Naive thymus-derived CD4-positive, alpha-beta T cell (primary cell): ENCODE measurements around the gene ODAD4. TPM values are rescaled to one million over a fixed set of nuclear protein-coding genes. Genes with fewer than 3 reads are reported as not detected.

Experiments
- ATAC-seq: fragments of 150-1000 bp; cut with Tn5 transposase; 2 replicates; pipeline ENCODE4 v1.10.0; 2021; ENCODE audit warnings: mild to moderate bottlenecking, moderate library complexity
- CTCF ChIA-PET: fragments of 350-600 bp; sonication (Branson Sonifier 250); formaldehyde crosslinking; loops from one replicate; lab custom pipeline; 2021; ENCODE audit warnings: antibody characterized with exemption; lab: Charles Lee
- POLR2A ChIA-PET: fragments of 350-600 bp; sonication (Branson Sonifier 250); formaldehyde crosslinking; loops from one replicate; lab custom pipeline; 2021; ENCODE audit warnings: antibody characterized with exemption, inconsistent platforms; lab: Charles Lee
- DNase-seq, 9 donors: peaks; one replicate each; pipeline versions ENCODE4 v3.0.0 to v3.0.0-alpha.2; 2020 to 2022; ENCODE audit warnings: mixed read lengths in 1 of 9
- H3K27ac ChIP-seq: one replicate; pipeline ENCODE4 v1.7.0; 2013; ENCODE audit warnings: mild to moderate bottlenecking, low read depth, low read length, moderate library complexity
- H3K27me3 ChIP-seq, 2 donors: one replicate each; pipeline ENCODE4 v1.7.0; 2013; ENCODE audit warnings: low read length in 2 of 2, mild to moderate bottlenecking in 2 of 2, moderate library complexity in 2 of 2; ENCODE audit not compliant: control insufficient read depth in 2 of 2, insufficient read depth in 2 of 2
- H3K36me3 ChIP-seq, 3 experiments: 1 replicate in 2 of 3; 2 replicates in 1 of 3; pipeline ENCODE4 v1.7.0; 2013; ENCODE audit warnings: low read length in 3 of 3, mild to moderate bottlenecking in 3 of 3, moderate library complexity in 1 of 3; ENCODE audit not compliant: insufficient read depth in 3 of 3, control insufficient read depth in 2 of 3
- H3K4me1 ChIP-seq, 2 donors: one replicate each; pipeline ENCODE4 v1.7.0; 2013; ENCODE audit warnings: low read length in 2 of 2, mild to moderate bottlenecking in 2 of 2, moderate library complexity in 1 of 2; ENCODE audit not compliant: control insufficient read depth in 2 of 2, insufficient read depth in 2 of 2
- H3K4me3 ChIP-seq: 2 replicates; pipeline ENCODE4 v1.7.0; 2013; ENCODE audit warnings: mild to moderate bottlenecking, low read length
- H3K9me3 ChIP-seq, 3 experiments: 1 replicate in 2 of 3; 2 replicates in 1 of 3; pipeline ENCODE4 v1.7.0; 2013; ENCODE audit warnings: low read length in 3 of 3; ENCODE audit not compliant: control insufficient read depth in 2 of 3
- H3K27ac Mint-ChIP-seq, 9 donors: one replicate each; pipeline ENCODE4 v1.8.0; 2020 to 2022; ENCODE audit warnings: mixed read lengths in 9 of 9, mild to moderate bottlenecking in 8 of 9, moderate library complexity in 5 of 9, inconsistent platforms in 2 of 9
- H3K27me3 Mint-ChIP-seq, 5 donors: one replicate each; pipeline ENCODE4 v1.8.0; 2021 to 2022; ENCODE audit warnings: mixed read lengths in 5 of 5, mild to moderate bottlenecking in 1 of 5
- H3K36me3 Mint-ChIP-seq, 5 donors: one replicate each; pipeline ENCODE4 v1.8.0; 2020 to 2022; ENCODE audit warnings: mixed read lengths in 5 of 5, mild to moderate bottlenecking in 3 of 5, inconsistent platforms in 1 of 5
- H3K4me1 Mint-ChIP-seq, 7 donors: one replicate each; pipeline ENCODE4 v1.8.0; 2020 to 2022; ENCODE audit warnings: mixed read lengths in 7 of 7, mild to moderate bottlenecking in 3 of 7, inconsistent platforms in 1 of 7
- H3K4me3 Mint-ChIP-seq, 10 donors: one replicate each; pipeline ENCODE4 v1.8.0; 2020 to 2022; ENCODE audit warnings: mild to moderate bottlenecking in 10 of 10, mixed read lengths in 10 of 10, moderate library complexity in 6 of 10, inconsistent platforms in 2 of 10
- H3K9me3 Mint-ChIP-seq, 11 donors: one replicate each; pipeline ENCODE4 v1.8.0; 2020 to 2022; ENCODE audit warnings: mixed read lengths in 11 of 11, mild to moderate bottlenecking in 4 of 11, inconsistent platforms in 1 of 11, moderate library complexity in 1 of 11
- intact Hi-C, 2 donors: fragments of 100-400 bp; cut with micrococcal nuclease; formaldehyde crosslinking; loops; one replicate each; pipeline ENCODE4 v1.15.1; 2023
- polyA plus RNA-seq, 2 donors: library from polyadenylated mRNA; unstranded; fragments of 300-500 nt; fragmentation: Illumina TruSeq; gene quantifications; one replicate each; pipeline ENCODE4 v1.2.3, GENCODE V29; 2021
- total RNA-seq, 6 experiments: library from RNA in 5 of 6; stranded (reverse) in 5 of 6; gene quantifications; 1 replicate in 5 of 6; 2 replicates in 1 of 6; pipeline ENCODE4 v1.2.3 and lab custom pipeline; 2021 to 2026

Gene ODAD4
- total and polyA plus RNA-seq, 7 experiments from 2014 or later: 0.10 to 4.1 (median 0.83) TPM; not detected in 1

GRCh38 chr17:41910701-41911391, 19.6 kb upstream of the ODAD4 start:
- CTCF ChIA-PET: interaction anchor here (0.6 kb wide), 2 partner anchors 192 to 620 kb away, joined by 3 read pairs; no protein-coding TSS in a partner anchor

GRCh38 chr17:41912925-41913324, 17.5 kb upstream of the ODAD4 start:
- H3K27me3 Mint-ChIP-seq: no peaks in the 10 kb centered on the region
- H3K4me3 Mint-ChIP-seq: no peak overlapping the region
- no peak overlapping the region for H3K4me3 ChIP-seq
- no peak for DNase-seq
- POLR2A ChIA-PET: interaction anchor here (1.1 kb wide), 1 partner anchor 53 kb away, joined by 4 read pairs; the partner anchor contains the start of gene CNP
- no peaks in the 10 kb centered on the region for H3K9me3 ChIP-seq
- H3K36me3 Mint-ChIP-seq: peaks cover 4 to 47% (median 6%) of the 10 kb centered on the region in 5 donors
- intact Hi-C loops: no loop called here
- H3K36me3 ChIP-seq: peaks cover 9 to 60% (median 15%) of the 10 kb centered on the region in 3 experiments
- CTCF ChIA-PET: interaction anchor here (0.6 kb wide), 1 partner anchor 52 kb away, joined by 3 read pairs; no protein-coding TSS in a partner anchor
- peaks cover 8 to 11% of the 10 kb centered on the region in 2 donors for H3K4me1 ChIP-seq
- peaks cover 31 to 42% (median 35%) of the 10 kb centered on the region in 7 donors for H3K4me1 Mint-ChIP-seq
- no peaks in the 10 kb centered on the region for H3K27me3 ChIP-seq
- no peak overlapping the region for H3K27ac Mint-ChIP-seq
- no peak for ATAC-seq
- no peak overlapping the region for H3K27ac ChIP-seq
- no peaks in the 10 kb centered on the region for H3K9me3 Mint-ChIP-seq

More at GRCh38 chr17:41910701-41911391, 19.6 kb upstream of the ODAD4 start:
- peaks cover 16 to 28% (median 21%) of the 10 kb centered on the region in 7 donors for H3K4me1 Mint-ChIP-seq
- H3K4me1 ChIP-seq: no peaks in the 10 kb centered on the region
- intact Hi-C loops: no loop called here
- no peak overlapping the region for H3K27ac ChIP-seq
- H3K4me3 ChIP-seq: no peak overlapping the region
- peaks cover 4 to 55% (median 7%) of the 10 kb centered on the region in 5 donors for H3K36me3 Mint-ChIP-seq
- H3K9me3 Mint-ChIP-seq: no peaks in the 10 kb centered on the region
- POLR2A ChIA-PET: interaction anchor here (0.6 kb wide), 1 partner anchor 99 kb away, joined by 3 read pairs; the partner anchor contains the start of gene P3H4
- no peaks in the 10 kb centered on the region for H3K9me3 ChIP-seq
- ATAC-seq (no peak), DNase-seq (no peak)
- no peaks in the 10 kb centered on the region for H3K27me3 Mint-ChIP-seq
- H3K4me3 Mint-ChIP-seq: no peak overlapping the region
- no peaks in the 10 kb centered on the region for H3K27me3 ChIP-seq
- peaks cover 9 to 79% (median 22%) of the 10 kb centered on the region in 3 experiments for H3K36me3 ChIP-seq
- H3K27ac Mint-ChIP-seq: peak overlapping the region in 1 of 9 donors; percentile 19

- peaks cover 9 to 58% (median 15%) of the 10 kb centered on the region in 3 experiments for H3K36me3 ChIP-seq
- H3K27ac Mint-ChIP-seq: peak overlapping the region in 2 of 9 donors; percentile 41 to 62
- H3K4me3 Mint-ChIP-seq: peak overlapping the region in 1 of 10 donors; percentile 54
- no peaks in the 10 kb centered on the region for H3K9me3 ChIP-seq
- DNase-seq (no peak), ATAC-seq (no peak)
- no peaks in the 10 kb centered on the region for H3K27me3 ChIP-seq
- H3K27me3 Mint-ChIP-seq: no peaks in the 10 kb centered on the region
- H3K36me3 Mint-ChIP-seq: peaks cover 3 to 38% (median 5%) of the 10 kb centered on the region in 5 donors
- ChIA-PET CTCF (no interaction called here), POLR2A (no interaction called here)
- intact Hi-C loops: no loop called here
- no peak overlapping the region for H3K27ac ChIP-seq
- H3K4me1 ChIP-seq: peaks cover 8 to 11% of the 10 kb centered on the region in 2 donors
- H3K4me1 Mint-ChIP-seq: peaks cover 31 to 42% (median 36%) of the 10 kb centered on the region in 7 donors
- no peaks in the 10 kb centered on the region for H3K9me3 Mint-ChIP-seq
- no peak overlapping the region for H3K4me3 ChIP-seq
These were observed 16.6 kb upstream of the ODAD4 start for GRCh38 chr17:41913798-41914197.

GRCh38 chr17:41914358-41914766, 16.1 kb upstream of the ODAD4 start:
- H3K27ac Mint-ChIP-seq: peak overlapping the region in 1 of 9 donors; percentile 62
- Histone ChIP-seq H3K4me1 (peaks cover 8 to 12% of the 10 kb centered on the region in 2 donors), H3K9me3 (no peaks in the 10 kb centered on the region), H3K36me3 (peaks cover 9 to 54% (median 15%) of the 10 kb centered on the region in 3 experiments), H3K27me3 (no peaks in the 10 kb centered on the region), H3K4me3 (no peak overlapping the region), H3K27ac (no peak overlapping the region)
- peaks cover 31 to 44% (median 36%) of the 10 kb centered on the region in 7 donors for H3K4me1 Mint-ChIP-seq
- ChIA-PET POLR2A (no interaction called here), CTCF (no interaction called here)
- no peaks in the 10 kb centered on the region for H3K9me3 Mint-ChIP-seq
- intact Hi-C loops: no loop called here
- ATAC-seq: no peak
- peak overlapping the region in 1 of 10 donors; percentile 16 for H3K4me3 Mint-ChIP-seq
- H3K27me3 Mint-ChIP-seq: no peaks in the 10 kb centered on the region
- H3K36me3 Mint-ChIP-seq: peaks cover 3 to 35% (median 5%) of the 10 kb centered on the region in 5 donors
- DNase-seq: no peak

GRCh38 chr17:41915020-41915419, 15.4 kb upstream of the ODAD4 start:
- no peaks in the 10 kb centered on the region for H3K27me3 Mint-ChIP-seq
- ChIA-PET CTCF (no interaction called here), POLR2A (interaction anchor here (0.6 to 1.3 kb wide), 2 partner anchors 15 to 17 kb away, joined by 3 to 5 read pairs; partner anchors contain the start of gene ODAD4)
- peaks cover 31 to 47% (median 37%) of the 10 kb centered on the region in 7 donors for H3K4me1 Mint-ChIP-seq
- H3K4me1 ChIP-seq: peaks cover 8 to 14% of the 10 kb centered on the region in 2 donors
- no peaks in the 10 kb centered on the region for H3K9me3 ChIP-seq
- ATAC-seq: no peak
- peak overlapping the region in 2 of 10 donors; percentile 16 to 35 for H3K4me3 Mint-ChIP-seq
- peak overlapping the region in 3 of 9 donors; percentile 33 to 72 (median 43) for H3K27ac Mint-ChIP-seq
- intact Hi-C loops: loop anchor here in 1 of 2 donors (5.0 kb wide), 1 partner anchor 267 kb away; the partner anchor contains the start of gene KCNH4
- no peak overlapping the region for H3K27ac ChIP-seq
- H3K36me3 ChIP-seq: peaks cover 9 to 47% (median 10%) of the 10 kb centered on the region in 3 experiments
- DNase-seq: no peak
- H3K36me3 Mint-ChIP-seq: peaks cover 2 to 29% (median 5%) of the 10 kb centered on the region in 5 donors
- no peak overlapping the region for H3K4me3 ChIP-seq
- H3K27me3 ChIP-seq: no peaks in the 10 kb centered on the region
- no peaks in the 10 kb centered on the region for H3K9me3 Mint-ChIP-seq

GRCh38 chr17:41915566-41915965, 14.9 kb upstream of the ODAD4 start:
- peaks cover 7 to 42% (median 9%) of the 10 kb centered on the region in 3 experiments for H3K36me3 ChIP-seq
- POLR2A ChIA-PET: interaction anchor here (0.6 to 1.3 kb wide), 2 partner anchors 15 to 18 kb away, joined by 3 to 5 read pairs; partner anchors contain the start of gene ODAD4
- H3K9me3 Mint-ChIP-seq: no peaks in the 10 kb centered on the region
- intact Hi-C loops: loop anchor here in 1 of 2 donors (5.0 kb wide), 1 partner anchor 267 kb away; the partner anchor contains the start of gene KCNH4
- ATAC-seq (no peak), DNase-seq (no peak)
- H3K4me1 Mint-ChIP-seq: peaks cover 29 to 49% (median 37%) of the 10 kb centered on the region in 7 donors
- H3K36me3 Mint-ChIP-seq: peaks cover 0 to 23% (median 5%) of the 10 kb centered on the region in 5 donors
- H3K4me3 ChIP-seq: no peak overlapping the region
- CTCF ChIA-PET: no interaction called here
- H3K27me3 ChIP-seq: no peaks in the 10 kb centered on the region
- peak overlapping the region in 7 of 10 donors; percentile 7 to 83 (median 48) for H3K4me3 Mint-ChIP-seq
- no peaks in the 10 kb centered on the region for H3K27me3 Mint-ChIP-seq
- H3K27ac Mint-ChIP-seq: peak overlapping the region in 4 of 9 donors; percentile 31 to 80 (median 59)
- no peak overlapping the region for H3K27ac ChIP-seq
- H3K4me1 ChIP-seq: peaks cover 8 to 14% of the 10 kb centered on the region in 2 donors
- no peaks in the 10 kb centered on the region for H3K9me3 ChIP-seq
